Neural progenitor cell (in vitro differentiated cells): ENCODE data around the gene HDAC4.

Source experiments
- CTCF ChIP-seq: fragments of 200-600 bp; sonication (generic); IDR thresholded peaks from 2 replicates; pipeline ENCODE4 v1.5.1; 2017; ENCODE audit warnings: antibody characterized with exemption, mild to moderate bottlenecking
- EZH2 ChIP-seq: fragments of 200-600 bp; sonication (generic); IDR thresholded peaks from 2 replicates; pipeline ENCODE4 v1.6.1; 2017; ENCODE audit warnings: antibody characterized with exemption, mild to moderate bottlenecking, moderate library complexity

- TF ChIP-seq CTCF (no peak), EZH2 (no peak)
Measured at GRCh38 chr2:239022437-239023260, 378.2 kb downstream of the HDAC4 start.
